Activated T-helper 1 cell treated with anti-CD3 and anti-CD28 coated beads, Interleukin-2, amount 50 U/mL, for 16 hours (primary cell): Measurements from ENCODE around the gene PIP4K2B.
A peak's percentile ranks its signal among the peaks of the same experiment; 100 is the strongest.

Experiments
- DNase-seq, 2 donors: peaks; one replicate each; pipeline ENCODE4 v3.0.0-alpha.2; 2020; ENCODE audit warnings: low read depth in 1 of 2, low spot score in 1 of 2

PIP4K2B gene

DNA sequence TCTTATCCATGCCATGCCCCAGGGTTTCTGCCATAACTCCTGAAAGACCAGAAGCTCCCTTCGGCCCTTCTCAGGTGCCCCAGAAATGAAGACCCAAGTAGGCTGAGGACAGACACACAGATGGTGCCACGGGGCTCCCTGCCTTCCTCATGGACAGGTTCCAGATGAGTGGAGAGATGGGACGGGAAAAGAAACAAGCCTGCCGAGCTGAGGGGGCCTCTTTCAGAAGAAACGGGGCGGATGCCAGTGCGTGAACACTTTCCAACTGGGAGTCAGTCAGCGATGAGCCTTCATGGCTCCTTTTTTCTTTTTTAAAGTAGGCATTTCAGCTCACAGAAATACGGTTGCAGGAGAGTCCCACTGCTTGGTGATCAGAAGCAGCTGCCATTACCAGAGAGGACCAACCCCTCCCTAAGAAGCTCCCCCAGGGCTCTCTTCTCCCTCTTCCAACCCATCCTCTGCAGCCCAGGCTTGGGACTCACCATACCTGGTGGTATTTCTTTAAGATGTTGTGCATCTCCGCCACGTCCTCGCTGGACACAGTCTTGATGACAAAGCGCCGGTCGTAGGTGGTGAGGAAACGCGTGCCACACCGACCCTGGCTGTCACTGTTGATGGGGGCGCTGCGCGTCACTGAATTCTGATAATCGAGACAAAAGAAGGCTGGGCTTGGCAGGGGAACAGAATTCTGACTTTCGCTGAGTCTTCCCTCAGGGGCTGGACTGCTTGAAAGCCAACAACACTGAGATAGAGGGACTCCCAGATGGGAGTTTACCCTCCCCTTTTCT is 19.2 kb downstream of the PIP4K2B start:
- DNase-seq, result no peak

DNA sequence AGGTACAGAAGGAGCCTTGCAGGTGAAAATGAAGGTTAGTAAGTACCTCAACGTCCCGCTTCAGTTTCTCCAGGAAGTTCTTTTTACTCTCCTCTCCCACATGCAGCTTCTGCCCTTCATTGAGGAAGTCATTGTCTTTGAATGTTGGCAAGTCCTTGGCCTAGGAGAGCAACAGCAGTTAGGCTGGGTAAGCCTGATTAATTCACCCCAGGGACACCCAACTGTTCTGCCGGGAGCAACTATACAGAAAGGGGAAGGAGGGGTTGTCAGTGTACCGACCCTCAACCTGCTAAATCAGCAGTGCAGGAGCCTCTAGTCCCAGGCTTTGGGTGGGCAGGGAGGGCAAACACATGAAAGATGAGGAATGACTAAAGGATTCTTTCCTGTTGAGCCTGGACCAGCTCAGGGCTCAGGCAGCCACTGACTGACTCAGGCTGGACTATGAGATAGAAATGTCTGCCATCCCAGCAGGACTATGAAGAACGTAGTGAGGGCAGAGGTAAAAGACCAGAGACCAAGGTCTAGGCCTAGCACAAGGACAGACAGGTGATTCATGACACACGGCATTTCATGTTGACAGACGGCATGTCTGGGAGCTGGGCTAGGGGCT is 21.6 kb downstream of the PIP4K2B start:
- DNase-seq, result no peak

DNA sequence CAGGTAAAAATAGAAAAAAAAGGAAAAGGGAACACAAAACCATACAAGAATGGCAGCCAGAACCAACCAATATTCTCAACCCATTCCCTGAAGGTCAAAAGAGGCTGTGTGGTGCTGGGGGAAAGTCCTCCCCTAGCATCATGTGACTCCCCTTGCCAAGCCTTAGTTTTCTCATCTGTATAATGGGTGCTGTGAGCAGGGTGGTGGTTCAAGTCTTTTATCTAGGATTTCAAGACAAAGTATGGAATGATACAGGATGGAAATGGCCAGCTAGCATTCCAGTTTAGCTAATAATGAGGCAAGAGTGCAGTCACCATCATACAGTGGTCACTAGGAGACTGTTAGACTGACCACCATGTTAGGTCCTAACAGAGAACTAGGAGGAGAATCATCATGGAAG is 26.1 kb downstream of the PIP4K2B start:
- no peak for DNase-seq

DNA sequence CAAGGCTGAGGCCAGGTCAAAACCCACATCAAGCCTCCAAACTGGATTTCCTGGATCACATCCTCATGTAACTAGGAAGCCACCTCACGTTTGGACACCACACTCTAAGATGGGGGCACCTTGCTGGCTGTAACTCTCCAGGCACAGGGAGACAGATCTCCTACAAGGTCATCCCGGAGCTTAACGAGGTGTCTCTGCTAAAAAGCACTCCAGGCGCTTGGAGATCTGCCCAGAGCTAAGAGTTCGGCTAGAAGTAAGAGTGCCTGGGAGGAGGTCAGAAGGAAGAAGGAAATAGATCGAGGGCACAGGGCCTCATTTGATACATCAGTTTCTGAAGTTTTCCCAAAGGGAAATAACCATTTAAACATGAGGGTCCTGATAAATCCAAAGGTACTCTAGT is 30.9 kb downstream of the PIP4K2B start:
- no peak for DNase-seq

DNA sequence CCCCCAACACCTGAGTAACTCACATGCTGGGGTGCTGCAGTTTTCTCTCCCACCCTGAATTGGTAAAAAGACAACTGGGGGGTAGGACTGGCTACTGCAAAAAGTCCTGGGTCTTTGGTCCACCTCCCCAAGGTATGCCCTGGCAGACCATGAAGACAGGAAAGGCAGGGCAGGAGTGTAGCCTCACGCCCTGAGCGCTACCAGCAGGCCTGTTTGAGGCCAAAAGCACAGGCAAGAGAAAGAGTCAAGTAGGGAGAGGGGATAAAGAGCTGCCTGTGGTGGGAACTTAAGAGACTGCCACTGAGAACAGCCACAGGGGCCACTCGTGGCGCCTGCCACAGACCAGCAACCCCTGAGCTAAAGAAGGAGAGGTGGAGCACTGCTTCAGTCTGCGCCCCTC is 33.0 kb downstream of the PIP4K2B start:
- no peak for DNase-seq

DNA sequence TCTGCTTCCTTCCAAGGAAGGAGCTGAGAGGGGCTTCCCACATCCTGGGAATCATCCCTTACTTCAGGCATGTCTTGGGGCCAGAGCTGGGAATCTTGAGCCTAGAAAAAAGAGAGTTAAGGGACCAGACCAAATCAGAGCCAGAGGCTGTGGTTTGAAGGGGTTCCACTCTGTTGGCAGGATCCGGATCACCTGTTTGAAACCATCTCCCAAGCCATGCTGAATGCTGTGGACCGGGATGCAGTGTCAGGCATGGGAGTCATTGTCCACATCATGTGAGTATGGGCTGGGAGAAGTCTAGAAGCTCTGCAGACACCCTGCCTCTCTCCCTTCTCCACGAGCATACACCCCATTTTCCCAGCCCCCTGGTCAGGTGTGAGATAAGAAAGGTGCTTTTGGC is 37.1 kb downstream of the PIP4K2B start:
- no peak for DNase-seq

GRCh38 chr17:38761612-38762011 is 37.7 kb downstream of the PIP4K2B start:
- no peak for DNase-seq

GRCh38 chr17:38753071-38753506 is 46.3 kb downstream of the PIP4K2B start:
- DNase-seq, result no peak

- DNase-seq, result peak; percentile 87 to 94
These were observed 46.9 kb downstream of the PIP4K2B start, which contains the start of gene PSMB3 for GRCh38 chr17:38752308-38753070. Gene PSMB3 (plus strand): TSS chr17:38752741. CDS start chr17:38752827, 86 bp downstream.

DNA sequence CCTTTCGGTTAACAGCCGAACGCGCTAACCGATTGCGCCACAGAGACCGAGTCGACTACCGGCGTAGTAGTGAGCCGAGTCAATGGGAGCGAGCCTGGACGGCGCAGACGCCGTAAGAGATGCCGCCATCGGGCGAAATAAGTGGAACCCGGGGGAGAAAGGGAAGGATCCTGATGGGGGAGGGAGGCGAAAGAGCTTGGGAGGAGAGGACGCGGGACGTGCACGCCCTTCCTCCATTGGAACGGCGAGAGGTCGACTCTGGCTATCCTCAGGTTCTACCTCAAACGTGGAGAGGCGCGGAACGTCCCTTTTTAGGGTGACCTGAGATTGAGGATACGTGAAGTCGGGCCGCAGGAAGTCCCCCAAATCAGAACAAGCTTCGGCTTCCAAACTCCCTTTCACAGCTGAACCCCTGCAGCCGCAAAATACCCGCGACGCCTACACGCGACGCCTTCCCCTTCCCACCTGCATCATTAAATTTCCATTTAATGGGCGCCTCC is 47.5 kb downstream of the PIP4K2B start:
- peak; percentile 72 to 86 for DNase-seq

GRCh38 chr17:38751144-38751807 is 48.1 kb downstream of the PIP4K2B start:
- no peak for DNase-seq

GRCh38 chr17:38750312-38751121 is 48.8 kb downstream of the PIP4K2B start:
- DNase-seq, result no peak

GRCh38 chr17:38750044-38750311 is 49.4 kb downstream of the PIP4K2B start:
- DNase-seq, result no peak

DNA sequence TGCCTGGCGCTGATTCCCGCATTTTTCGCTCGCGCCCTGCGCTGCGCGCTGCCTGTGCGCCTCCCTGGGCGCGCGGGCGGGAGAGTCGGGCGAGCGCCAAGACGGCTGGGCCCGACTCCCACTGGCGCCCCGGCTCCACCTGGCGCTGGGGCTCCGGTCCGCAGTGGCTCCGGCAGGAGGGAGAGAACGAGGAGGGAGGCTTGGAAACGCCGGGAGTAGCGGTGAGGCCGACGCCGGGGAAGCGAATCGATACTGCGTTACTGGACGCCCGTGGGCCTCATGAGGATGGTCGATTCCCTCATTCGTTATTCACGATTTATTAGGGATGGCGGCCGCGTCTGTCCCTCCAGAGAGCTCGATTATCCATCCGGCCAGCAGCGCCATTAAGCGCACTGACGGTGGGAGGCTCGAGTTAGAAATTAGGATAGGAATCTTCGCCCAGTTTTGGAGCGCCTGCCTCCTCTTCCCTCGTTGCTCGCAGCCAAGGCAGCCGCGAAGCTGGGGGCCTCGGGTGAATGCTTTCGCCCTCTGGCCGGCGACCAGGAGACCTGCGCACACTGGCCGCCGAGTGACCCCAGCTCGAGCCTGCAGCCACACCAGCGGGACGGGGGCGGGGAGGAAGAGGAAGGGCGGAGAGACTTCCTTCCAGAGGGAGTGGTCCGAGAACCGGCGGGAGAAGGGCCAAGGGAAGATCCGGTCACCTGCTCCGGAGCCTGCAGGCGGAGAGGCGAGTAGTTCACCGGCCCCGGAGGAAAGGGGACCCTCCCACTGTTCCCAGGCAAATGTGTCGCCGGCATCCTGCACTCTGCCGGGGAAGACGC is 49.9 kb downstream of the PIP4K2B start:
- no peak for DNase-seq

DNA sequence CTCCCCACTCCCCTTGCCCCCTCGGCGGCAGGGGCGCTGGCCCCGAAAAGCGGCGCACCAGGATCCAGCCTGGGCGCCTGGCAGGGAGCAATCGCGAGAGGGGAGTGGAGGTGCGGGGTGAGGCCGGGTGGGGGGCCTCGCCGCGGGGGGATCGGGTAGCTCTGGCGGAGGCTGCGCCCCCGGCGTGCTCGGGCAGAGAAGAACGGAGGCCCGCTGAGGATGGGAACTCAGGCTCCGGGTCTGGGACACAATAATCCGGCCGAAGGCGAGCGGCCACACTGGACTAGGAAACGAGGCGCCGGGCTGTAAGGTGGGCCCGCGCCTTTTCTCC is 50.5 kb downstream of the PIP4K2B start:
- DNase-seq, result no peak

DNA sequence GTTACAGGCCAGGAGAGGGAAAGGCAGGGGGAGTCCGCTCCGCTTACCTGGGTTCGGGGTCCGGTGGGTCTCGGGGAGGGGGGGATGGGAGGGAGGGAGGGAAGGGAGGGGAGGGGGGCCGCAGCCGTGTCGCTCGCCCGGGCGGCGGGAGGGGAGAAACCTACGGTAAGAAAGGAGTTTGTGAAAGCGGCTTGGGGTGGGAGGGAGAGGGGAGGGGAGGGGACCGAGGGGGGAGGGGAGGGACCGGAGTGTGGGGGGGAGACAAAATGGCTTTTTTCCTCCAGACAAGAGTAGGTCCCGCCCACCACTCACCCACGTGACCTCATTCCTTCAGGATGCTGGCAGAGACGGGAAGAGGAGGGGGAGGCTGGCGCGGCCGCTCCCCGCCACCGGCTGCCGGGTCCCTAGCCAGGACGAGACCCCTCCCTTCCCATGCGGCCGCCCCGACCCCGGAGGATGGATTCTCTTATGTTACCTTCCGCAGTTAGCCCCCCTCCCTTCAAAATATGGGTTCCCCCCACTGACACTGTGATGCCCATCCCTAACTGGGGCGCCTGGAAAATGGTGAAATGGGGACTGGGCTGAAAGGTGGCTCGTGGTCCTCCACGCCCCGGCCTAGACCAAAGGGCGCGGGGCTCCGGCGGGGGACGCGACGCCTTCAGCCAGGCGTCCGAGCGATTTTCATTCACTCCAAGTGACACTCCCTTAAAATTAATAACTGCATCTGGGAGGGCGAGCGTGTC is 51.0 kb downstream of the PIP4K2B start, which contains the start of gene PCGF2:
TSS of gene PCGF2 (minus strand) at position 188 of the 743 bp plus-strand sequence. CDS start 7,934 bp downstream, outside the sequence.
- no peak for DNase-seq

GRCh38 chr17:38747463-38748148 is 51.8 kb downstream of the PIP4K2B start:
- no peak for DNase-seq

DNA sequence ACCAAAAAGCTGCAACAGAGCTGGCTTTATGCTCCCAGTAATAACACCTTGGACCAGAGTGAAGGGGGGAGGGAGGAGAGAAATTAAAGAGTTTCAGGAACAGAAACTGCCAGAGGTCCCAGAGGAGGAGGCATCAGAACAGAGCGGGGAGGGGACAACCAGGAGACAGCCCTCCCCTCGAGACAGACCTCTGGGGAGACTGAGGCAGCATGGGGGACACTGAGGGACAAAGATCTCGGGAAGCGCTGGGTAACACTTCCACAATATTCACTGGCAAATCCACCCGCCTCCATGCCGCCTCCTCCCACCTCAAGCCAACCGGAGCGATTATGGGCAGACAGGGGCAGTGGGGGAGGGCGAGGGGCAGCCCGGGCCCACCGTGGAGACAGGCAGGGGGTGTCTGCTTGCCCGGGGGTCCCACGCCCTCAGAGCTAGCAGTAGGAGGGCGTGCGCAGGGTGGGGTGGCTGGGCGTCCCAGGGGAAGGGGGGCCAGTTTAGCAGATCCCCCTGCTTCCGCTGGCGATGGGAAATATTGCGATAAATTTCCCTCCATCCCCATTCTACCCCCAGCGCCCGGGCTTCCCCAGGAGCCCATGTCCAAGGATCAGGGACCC is 52.4 kb downstream of the PIP4K2B start:
- no peak for DNase-seq
